GM19099 (cell line): ENCODE data around the gene ANGEL2.

Source experiments
- POLR2A ChIP-seq: IDR thresholded peaks from 3 replicates; pipeline ENCODE4 v1.6.1; 2011; ENCODE audit warnings: low read depth; ENCODE audit not compliant: insufficient read length; ENCODE audit errors: extremely low read depth

Gene ANGEL2

GRCh38 chr1:212981571-212982328, 33.9 kb downstream of the ANGEL2 start:
- no peak for TF ChIP-seq POLR2A

GRCh38 chr1:212981025-212981495, 34.6 kb downstream of the ANGEL2 start:
- TF ChIP-seq POLR2A: peak; percentile 16

- no peak for TF ChIP-seq POLR2A
Measured at GRCh38 chr1:212980123-212980785, 35.4 kb downstream of the ANGEL2 start.

DNA sequence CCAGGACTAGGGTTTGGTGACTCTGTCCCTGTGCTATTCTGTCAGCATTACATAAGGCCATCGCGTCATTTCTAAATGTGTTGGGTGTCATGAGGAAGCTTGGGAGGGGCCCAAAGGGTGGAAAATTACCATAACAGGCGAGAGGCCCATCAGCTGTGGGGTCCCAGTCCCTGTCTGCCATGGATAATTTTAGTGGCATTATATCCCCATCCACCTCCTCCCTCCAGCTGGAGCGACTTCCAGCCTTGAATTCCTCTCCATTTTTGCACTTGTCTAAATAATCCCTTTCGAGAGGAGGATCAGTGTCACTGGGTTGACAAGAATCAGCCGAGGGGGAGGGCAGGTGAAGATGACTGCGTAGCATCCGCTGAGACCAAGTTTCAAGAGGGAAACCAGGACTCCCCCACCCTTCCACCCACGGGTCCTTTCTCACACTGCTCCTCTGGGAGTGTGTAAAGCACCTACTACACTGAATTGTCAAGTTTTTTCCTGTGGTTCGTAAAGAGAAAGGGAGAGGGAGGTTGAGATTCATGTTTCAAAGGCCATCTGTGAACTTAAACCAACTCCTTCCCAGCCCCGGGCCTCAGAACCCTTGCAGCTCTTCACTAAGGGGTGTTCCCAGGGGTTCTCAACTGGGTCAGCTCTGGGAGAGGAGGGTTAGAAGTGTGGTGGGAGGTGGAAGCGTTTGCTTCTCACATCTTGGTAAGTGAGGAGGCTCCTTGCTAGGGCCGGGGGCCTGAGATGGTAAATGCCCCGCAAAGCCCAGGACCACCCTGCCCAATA, 36.1 kb downstream of the ANGEL2 start:
- TF ChIP-seq POLR2A: no peak

- TF ChIP-seq POLR2A: no peak
Measured at GRCh38 chr1:212977781-212978645, 37.7 kb downstream of the ANGEL2 start.

DNA sequence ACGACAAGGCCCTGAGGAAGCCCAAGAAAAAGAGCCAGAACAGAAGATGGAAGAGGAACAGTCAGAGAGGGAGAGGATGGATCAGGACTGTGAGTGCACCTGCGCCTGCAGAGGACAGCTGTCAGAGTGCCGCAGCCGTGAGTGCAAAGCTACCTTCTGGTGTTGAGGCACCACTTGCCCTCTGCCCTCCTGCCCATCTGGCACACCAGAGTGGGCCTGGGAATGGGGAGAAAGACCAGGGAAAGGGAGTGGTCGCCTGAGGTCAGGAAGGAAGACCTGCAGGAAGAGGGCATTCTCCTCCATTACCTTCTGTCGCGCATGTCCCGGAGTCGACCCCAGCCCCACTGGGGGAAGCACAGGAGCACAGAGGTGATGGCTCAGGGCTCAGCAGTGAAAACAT, 39.1 kb downstream of the ANGEL2 start:
- TF ChIP-seq POLR2A: no peak

GRCh38 chr1:212975111-212975918, 40.4 kb downstream of the ANGEL2 start:
- no peak for TF ChIP-seq POLR2A

- TF ChIP-seq POLR2A: no peak
Measured at GRCh38 chr1:212974711-212975110, 41.0 kb downstream of the ANGEL2 start.

GRCh38 chr1:212973899-212974298, 41.8 kb downstream of the ANGEL2 start:
- TF ChIP-seq POLR2A: no peak

GRCh38 chr1:212973426-212973825, 42.2 kb downstream of the ANGEL2 start:
- no peak for TF ChIP-seq POLR2A

GRCh38 chr1:212971312-212971711, 44.4 kb downstream of the ANGEL2 start:
- no peak for TF ChIP-seq POLR2A

- no peak for TF ChIP-seq POLR2A
Measured at GRCh38 chr1:212970085-212970484, 45.6 kb downstream of the ANGEL2 start.

DNA sequence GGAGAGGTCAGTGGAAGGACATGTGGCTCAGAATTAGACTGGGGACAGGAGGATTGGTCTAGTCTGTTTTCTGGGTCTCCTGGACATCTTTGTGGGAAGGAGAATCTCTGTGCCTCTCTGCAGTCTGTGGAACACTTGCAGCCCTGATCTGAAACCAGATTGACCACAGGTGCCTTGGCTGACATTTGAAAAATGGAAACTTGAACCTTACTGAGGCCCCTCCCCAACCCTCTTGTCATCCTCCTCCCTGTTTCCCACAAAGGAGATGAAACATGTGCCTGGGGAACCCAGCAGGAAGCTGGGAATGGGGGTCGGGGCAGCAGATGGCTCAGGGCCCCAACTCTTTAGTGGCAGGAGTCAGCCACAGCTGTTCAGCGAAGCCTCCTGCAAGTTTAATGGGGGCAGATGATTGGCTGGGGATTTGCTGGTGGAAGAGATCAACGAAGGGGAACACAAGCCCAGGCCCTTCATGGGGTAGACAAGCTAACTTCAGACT, 47.3 kb downstream of the ANGEL2 start:
- TF ChIP-seq POLR2A: no peak

DNA sequence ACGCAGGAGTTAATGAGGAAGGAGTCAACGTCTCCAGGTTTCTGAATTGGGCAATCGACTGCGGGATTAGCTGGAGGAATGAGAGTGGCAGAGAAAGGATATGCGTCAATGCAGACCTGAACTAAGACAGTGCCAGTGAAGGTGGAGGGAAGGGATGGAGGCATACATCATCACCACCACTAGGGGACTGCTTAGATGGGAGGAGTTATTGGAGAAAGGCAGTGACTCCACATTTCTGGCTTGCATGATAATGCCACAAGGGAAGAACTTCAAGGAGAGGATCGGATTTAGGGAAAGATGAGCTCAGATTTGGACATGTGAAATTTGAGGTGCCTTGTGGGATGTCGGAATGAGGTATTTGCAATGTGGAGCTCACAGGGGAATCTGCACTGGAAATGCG, 47.9 kb downstream of the ANGEL2 start:
- no peak for TF ChIP-seq POLR2A
